ENCODE results near the gene CAPN6. TPM values are rescaled to one million over a fixed set of nuclear protein-coding genes. Genes with fewer than 3 reads are reported as not detected.

The CAPN6 gene
- total and polyA plus RNA-seq, 4 donors = 0.13 to 0.33 (median 0.25) TPM

- DNase-seq (ENCODE audit: low spot score) = no peak
- H3K4me1 ChIP-seq (ENCODE audit: control insufficient read depth in 4 of 4, insufficient read depth in 4 of 4, low read length in 3 of 4) = no peaks in the 10 kb centered on the region
- H3K27ac ChIP-seq (ENCODE audit: low read depth in 1 of 2, low read length in 2 of 2) = no peak overlapping the region
- H3K27me3 ChIP-seq (ENCODE audit: control insufficient read depth in 4 of 4, insufficient read depth in 4 of 4, low read length in 3 of 4) = no peaks in the 10 kb centered on the region
- no peak overlapping the region for H3K4me3 ChIP-seq (ENCODE audit: low read depth in 1 of 3, low read length in 3 of 3)
- H3K9me3 ChIP-seq (ENCODE audit: control insufficient read depth in 4 of 4, low read length in 3 of 4) = no peaks in the 10 kb centered on the region
- H3K36me3 ChIP-seq (ENCODE audit: control insufficient read depth in 4 of 4, insufficient read depth in 3 of 4, low read depth in 1 of 4, low read length in 3 of 4) = no peaks in the 10 kb centered on the region
- no peak for TF ChIP-seq TAF1 (conservative IDR thresholded peaks at IDR 0.05)
- no peak for TF ChIP-seq ZBTB33 (IDR thresholded peaks at IDR 0.05)
- TF ChIP-seq RAD21 (IDR thresholded peaks at IDR 0.05) = no peak
- no peak for TF ChIP-seq FOXA1 (IDR thresholded peaks at IDR 0.05)
- TF ChIP-seq EGR1 (IDR thresholded peaks at IDR 0.05; ENCODE audit: low read depth in 2 of 2) = no peak
- no peak for TF ChIP-seq NR2F2 (IDR thresholded peaks at IDR 0.05)
- TF ChIP-seq HNF4A (conservative IDR thresholded peaks at IDR 0.05) = no peak
- TF ChIP-seq, protein P1, sequence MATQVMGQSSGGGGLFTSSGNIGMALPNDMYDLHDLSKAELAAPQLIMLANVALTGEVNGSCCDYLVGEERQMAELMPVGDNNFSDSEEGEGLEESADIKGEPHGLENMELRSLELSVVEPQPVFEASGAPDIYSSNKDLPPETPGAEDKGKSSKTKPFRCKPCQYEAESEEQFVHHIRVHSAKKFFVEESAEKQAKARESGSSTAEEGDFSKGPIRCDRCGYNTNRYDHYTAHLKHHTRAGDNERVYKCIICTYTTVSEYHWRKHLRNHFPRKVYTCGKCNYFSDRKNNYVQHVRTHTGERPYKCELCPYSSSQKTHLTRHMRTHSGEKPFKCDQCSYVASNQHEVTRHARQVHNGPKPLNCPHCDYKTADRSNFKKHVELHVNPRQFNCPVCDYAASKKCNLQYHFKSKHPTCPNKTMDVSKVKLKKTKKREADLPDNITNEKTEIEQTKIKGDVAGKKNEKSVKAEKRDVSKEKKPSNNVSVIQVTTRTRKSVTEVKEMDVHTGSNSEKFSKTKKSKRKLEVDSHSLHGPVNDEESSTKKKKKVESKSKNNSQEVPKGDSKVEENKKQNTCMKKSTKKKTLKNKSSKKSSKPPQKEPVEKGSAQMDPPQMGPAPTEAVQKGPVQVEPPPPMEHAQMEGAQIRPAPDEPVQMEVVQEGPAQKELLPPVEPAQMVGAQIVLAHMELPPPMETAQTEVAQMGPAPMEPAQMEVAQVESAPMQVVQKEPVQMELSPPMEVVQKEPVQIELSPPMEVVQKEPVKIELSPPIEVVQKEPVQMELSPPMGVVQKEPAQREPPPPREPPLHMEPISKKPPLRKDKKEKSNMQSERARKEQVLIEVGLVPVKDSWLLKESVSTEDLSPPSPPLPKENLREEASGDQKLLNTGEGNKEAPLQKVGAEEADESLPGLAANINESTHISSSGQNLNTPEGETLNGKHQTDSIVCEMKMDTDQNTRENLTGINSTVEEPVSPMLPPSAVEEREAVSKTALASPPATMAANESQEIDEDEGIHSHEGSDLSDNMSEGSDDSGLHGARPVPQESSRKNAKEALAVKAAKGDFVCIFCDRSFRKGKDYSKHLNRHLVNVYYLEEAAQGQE (IDR thresholded peaks at IDR 0.05) = no peak
- TF ChIP-seq, protein P2, sequence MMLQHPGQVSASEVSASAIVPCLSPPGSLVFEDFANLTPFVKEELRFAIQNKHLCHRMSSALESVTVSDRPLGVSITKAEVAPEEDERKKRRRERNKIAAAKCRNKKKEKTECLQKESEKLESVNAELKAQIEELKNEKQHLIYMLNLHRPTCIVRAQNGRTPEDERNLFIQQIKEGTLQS (IDR thresholded peaks at IDR 0.05) = no peak
- H3K9ac ChIP-seq (ENCODE audit: low read depth in 1 of 2, low read length in 2 of 2) = no peak overlapping the region
Observed at GRCh38 chrX:111318901-111319300, 48.6 kb upstream of the CAPN6 start.

DNA sequence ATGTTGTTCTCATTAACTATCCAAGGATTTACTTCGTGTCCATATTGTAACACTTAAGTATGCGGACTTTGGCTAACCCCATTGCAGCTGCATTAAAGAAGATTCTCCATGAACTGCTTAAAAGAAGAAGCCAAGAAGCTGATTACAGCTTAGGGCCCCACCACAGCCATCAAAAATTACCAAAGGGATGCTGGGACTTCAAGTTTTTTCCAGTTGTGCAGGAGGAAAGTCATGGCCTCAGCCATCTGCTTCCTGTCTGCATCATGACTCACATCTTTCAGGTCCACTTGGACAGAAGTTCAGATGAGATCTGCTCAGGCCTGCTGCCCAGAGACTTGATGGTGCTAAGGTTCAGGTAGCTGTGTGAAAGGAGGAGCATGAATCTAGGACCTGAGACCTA lies 38.8 kb upstream of the CAPN6 start:
- Histone ChIP-seq H3K4me1 (ENCODE audit: control insufficient read depth in 4 of 4, insufficient read depth in 4 of 4, low read length in 3 of 4) (no peaks in the 10 kb centered on the region), H3K9ac (ENCODE audit: low read depth in 1 of 2, low read length in 2 of 2) (no peak overlapping the region), H3K4me3 (ENCODE audit: low read depth in 1 of 3, low read length in 3 of 3) (no peak overlapping the region), H3K36me3 (ENCODE audit: control insufficient read depth in 4 of 4, insufficient read depth in 3 of 4, low read depth in 1 of 4, low read length in 3 of 4) (no peaks in the 10 kb centered on the region), H3K27me3 (ENCODE audit: control insufficient read depth in 4 of 4, insufficient read depth in 4 of 4, low read length in 3 of 4) (no peaks in the 10 kb centered on the region), H3K27ac (ENCODE audit: low read depth in 1 of 2, low read length in 2 of 2) (no peak overlapping the region), H3K9me3 (ENCODE audit: control insufficient read depth in 4 of 4, low read length in 3 of 4) (no peaks in the 10 kb centered on the region)
- WGBS = 88% methylated on average over 2 of the region's 2 CpGs
- no peak for DNase-seq (ENCODE audit: low spot score)
- TF ChIP-seq, protein P2 (IDR thresholded peaks at IDR 0.05) = no peak
- TF ChIP-seq TAF1 (conservative IDR thresholded peaks at IDR 0.05) (no peak), YY1 (IDR thresholded peaks at IDR 0.05) (no peak)

DNA sequence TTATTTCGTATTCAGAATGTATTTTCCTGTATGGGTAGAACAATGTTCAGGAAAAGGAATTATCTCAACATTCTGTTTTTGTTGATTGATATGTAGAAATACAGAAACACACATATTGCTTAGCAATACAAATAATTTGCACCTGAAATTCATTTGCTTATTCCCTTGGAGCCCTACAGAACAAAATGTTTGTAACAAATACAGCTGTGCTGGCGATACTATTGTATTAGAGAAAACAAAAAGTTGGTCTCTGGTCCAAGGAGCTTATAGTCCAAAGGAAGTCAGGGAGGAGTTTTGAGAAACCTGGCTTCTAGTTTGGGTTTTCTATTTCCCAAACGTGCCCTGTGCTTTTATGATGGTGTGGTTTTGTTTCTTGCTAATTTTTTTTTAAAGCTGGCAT lies 37.8 kb upstream of the CAPN6 start:
- no peaks in the 10 kb centered on the region for H3K27me3 ChIP-seq (ENCODE audit: control insufficient read depth in 4 of 4, insufficient read depth in 4 of 4, low read length in 3 of 4)
- no peak overlapping the region for H3K27ac ChIP-seq (ENCODE audit: low read depth in 1 of 2, low read length in 2 of 2)
- no peak overlapping the region for H3K9ac ChIP-seq (ENCODE audit: low read depth in 1 of 2, low read length in 2 of 2)
- H3K9me3 ChIP-seq (ENCODE audit: control insufficient read depth in 4 of 4, low read length in 3 of 4) = no peaks in the 10 kb centered on the region
- no peak overlapping the region for H3K4me3 ChIP-seq (ENCODE audit: low read depth in 1 of 3, low read length in 3 of 3)
- no peaks in the 10 kb centered on the region for H3K4me1 ChIP-seq (ENCODE audit: control insufficient read depth in 4 of 4, insufficient read depth in 4 of 4, low read length in 3 of 4)
- 72% methylated on average over 3 of the region's 3 CpGs for WGBS
- DNase-seq (ENCODE audit: low spot score) = no peak
- TF ChIP-seq ZBTB33 (IDR thresholded peaks at IDR 0.05) (no peak), MAX (IDR thresholded peaks at IDR 0.05) (no peak), GABPA (IDR thresholded peaks at IDR 0.05 in 1 of 2, conservative IDR thresholded peaks at IDR 0.05 in 1 of 2) (no peak), JUND (IDR thresholded peaks at IDR 0.05) (no peak)
- H3K36me3 ChIP-seq (ENCODE audit: control insufficient read depth in 4 of 4, insufficient read depth in 3 of 4, low read depth in 1 of 4, low read length in 3 of 4) = no peaks in the 10 kb centered on the region

Measured in liver (tissue), 9 donors.